Measurements from ENCODE around the gene TNIK.
"Not testable (repeated sequence)": the region's sequence is repeated elsewhere in the genome, so short reads cannot be mapped to it uniquely, and the experiment has no call there.

The TNIK gene

DNA sequence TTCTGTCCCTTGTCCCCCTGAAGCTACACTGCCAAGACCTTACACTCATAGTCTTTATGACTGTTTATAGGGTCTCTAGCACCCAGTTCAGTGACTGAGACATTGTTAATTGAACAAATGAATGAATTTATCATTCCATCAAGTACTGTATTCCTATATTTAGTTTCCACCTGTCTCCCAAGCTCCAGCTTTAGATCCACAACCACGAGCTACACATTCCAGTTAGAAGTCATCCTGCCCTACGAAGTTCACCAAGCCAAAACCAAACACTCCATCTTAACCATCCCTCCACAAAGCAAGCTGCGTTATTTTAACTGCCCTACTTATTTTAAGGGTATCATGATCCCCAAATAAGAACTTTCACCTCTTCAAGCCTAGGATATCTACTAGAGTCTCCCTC lies 31.3 kb downstream of the TNIK start:
- Histone ChIP-seq H3K4me2 (ENCODE audit: low read depth, low read length, poor library complexity, severe bottlenecking) (peak overlapping the region; percentile 88), H3K4me1 (ENCODE audit: insufficient read depth, low read length, poor library complexity, severe bottlenecking) (peaks cover 43% of the 10 kb centered on the region), H3K36me3 (ENCODE audit: insufficient read depth, low read length) (no peaks in the 10 kb centered on the region), H3K4me3 (ENCODE audit: low read length, poor library complexity, severe bottlenecking) (peak overlapping the region; percentile 72), H2AFZ (ENCODE audit: low read length) (no peak overlapping the region), H3K79me2 (ENCODE audit: insufficient read depth, low read length) (peaks cover 76% of the 10 kb centered on the region), H3K9me2 (replicated peaks; ENCODE audit: low read depth, low read length) (no peaks in the 10 kb centered on the region), H3K9me3 (ENCODE audit: insufficient read depth, low read depth, low read length) (no peaks in the 10 kb centered on the region; the same call in 1 of the 2 replicates), H4K20me1 (ENCODE audit: insufficient read depth, low read length, poor library complexity, severe bottlenecking) (no peaks in the 10 kb centered on the region), H3F3A (ENCODE audit: low read depth) (peaks cover 15% of the 10 kb centered on the region; the same call in 1 of the 2 replicates), H3K27me3 (ENCODE audit: insufficient read depth, low read length, poor library complexity, severe bottlenecking) (no peaks in the 10 kb centered on the region), H3K9ac (ENCODE audit: low read depth, low read length, poor library complexity, severe bottlenecking) (peak overlapping the region; percentile 68)
- TF ChIP-seq, protein P1, sequence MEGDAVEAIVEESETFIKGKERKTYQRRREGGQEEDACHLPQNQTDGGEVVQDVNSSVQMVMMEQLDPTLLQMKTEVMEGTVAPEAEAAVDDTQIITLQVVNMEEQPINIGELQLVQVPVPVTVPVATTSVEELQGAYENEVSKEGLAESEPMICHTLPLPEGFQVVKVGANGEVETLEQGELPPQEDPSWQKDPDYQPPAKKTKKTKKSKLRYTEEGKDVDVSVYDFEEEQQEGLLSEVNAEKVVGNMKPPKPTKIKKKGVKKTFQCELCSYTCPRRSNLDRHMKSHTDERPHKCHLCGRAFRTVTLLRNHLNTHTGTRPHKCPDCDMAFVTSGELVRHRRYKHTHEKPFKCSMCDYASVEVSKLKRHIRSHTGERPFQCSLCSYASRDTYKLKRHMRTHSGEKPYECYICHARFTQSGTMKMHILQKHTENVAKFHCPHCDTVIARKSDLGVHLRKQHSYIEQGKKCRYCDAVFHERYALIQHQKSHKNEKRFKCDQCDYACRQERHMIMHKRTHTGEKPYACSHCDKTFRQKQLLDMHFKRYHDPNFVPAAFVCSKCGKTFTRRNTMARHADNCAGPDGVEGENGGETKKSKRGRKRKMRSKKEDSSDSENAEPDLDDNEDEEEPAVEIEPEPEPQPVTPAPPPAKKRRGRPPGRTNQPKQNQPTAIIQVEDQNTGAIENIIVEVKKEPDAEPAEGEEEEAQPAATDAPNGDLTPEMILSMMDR (conservative IDR thresholded peaks at IDR 0.05; ENCODE audit: low read length): no peak
- no peak for TF ChIP-seq EZH2phosphoT487 (IDR thresholded peaks at IDR 0.05; ENCODE audit: borderline replicate concordance)

DNA sequence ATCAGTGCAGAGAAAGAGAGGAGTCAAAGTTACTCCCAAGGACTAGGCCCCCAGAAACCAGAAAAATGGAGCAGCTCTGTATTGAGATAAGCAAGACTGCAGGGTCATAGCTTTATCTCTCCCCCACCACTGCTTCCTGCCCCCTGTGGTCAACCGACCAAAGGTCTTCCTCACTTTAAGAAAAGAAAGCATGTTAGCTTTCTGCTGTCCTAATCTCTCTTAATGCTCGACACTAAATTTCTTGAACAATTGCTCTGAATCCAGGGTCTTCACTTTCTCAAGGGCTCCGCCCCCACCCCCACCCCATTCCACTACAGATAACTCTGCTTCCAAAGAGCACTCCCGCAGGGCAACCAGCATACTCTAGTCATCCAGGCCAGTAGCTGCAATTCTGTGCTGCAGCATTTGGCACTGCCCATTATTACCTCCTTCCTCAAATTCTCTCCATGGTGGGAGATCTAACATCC lies 31.9 kb downstream of the TNIK start:
- H2AFZ ChIP-seq (ENCODE audit: low read length): no peak overlapping the region
- TF ChIP-seq, protein P1 (conservative IDR thresholded peaks at IDR 0.05; ENCODE audit: low read length): 0 out of 2 replicates have a peak, but pooled peaks have one; percentile 15
- TF ChIP-seq EZH2phosphoT487 (IDR thresholded peaks at IDR 0.05; ENCODE audit: borderline replicate concordance): no peak
- peaks cover 15% of the 10 kb centered on the region; the same call in 1 of the 2 replicates for H3F3A ChIP-seq (ENCODE audit: low read depth)
- H3K4me1 ChIP-seq (ENCODE audit: insufficient read depth, low read length, poor library complexity, severe bottlenecking): peaks cover 43% of the 10 kb centered on the region
- no peaks in the 10 kb centered on the region for H3K9me2 ChIP-seq (replicated peaks; ENCODE audit: low read depth, low read length)
- H3K36me3 ChIP-seq (ENCODE audit: insufficient read depth, low read length): no peaks in the 10 kb centered on the region
- peak overlapping the region; percentile 68 for H3K9ac ChIP-seq (ENCODE audit: low read depth, low read length, poor library complexity, severe bottlenecking)
- H4K20me1 ChIP-seq (ENCODE audit: insufficient read depth, low read length, poor library complexity, severe bottlenecking): no peaks in the 10 kb centered on the region
- peak overlapping the region; percentile 72 for H3K4me3 ChIP-seq (ENCODE audit: low read length, poor library complexity, severe bottlenecking)
- H3K4me2 ChIP-seq (ENCODE audit: low read depth, low read length, poor library complexity, severe bottlenecking): peak overlapping the region; percentile 88
- H3K27me3 ChIP-seq (ENCODE audit: insufficient read depth, low read length, poor library complexity, severe bottlenecking): no peaks in the 10 kb centered on the region
- H3K79me2 ChIP-seq (ENCODE audit: insufficient read depth, low read length): peaks cover 75% of the 10 kb centered on the region
- no peaks in the 10 kb centered on the region; the same call in 1 of the 2 replicates for H3K9me3 ChIP-seq (ENCODE audit: insufficient read depth, low read depth, low read length)

DNA sequence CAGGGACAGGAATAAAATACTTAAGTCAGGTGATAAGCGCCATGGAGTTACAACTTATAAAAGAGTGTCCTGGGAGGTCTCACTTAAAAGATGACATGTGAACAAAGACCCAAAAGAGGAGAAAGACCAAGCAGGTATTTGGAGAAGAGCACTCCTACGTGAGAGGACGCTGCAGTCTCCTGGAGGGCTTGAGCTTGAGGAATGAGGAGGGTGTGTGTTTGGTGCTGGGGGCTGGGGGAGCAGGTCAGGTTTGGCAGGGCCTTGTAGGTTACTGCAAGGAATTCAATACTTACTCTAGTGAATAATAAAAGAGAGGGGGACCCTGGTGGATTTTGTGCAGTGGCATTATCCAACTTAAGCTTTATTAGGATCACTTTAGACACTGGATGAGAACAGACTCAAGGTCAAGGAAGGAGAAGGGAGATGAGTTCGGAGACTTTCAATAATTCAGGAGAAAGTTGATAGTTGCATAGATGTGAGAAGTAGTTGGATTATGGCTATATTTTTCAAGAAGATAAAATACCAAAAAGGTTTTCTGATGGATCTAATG lies 32.4 kb downstream of the TNIK start:
- Histone ChIP-seq H3K27me3 (ENCODE audit: insufficient read depth, low read length, poor library complexity, severe bottlenecking) (no peaks in the 10 kb centered on the region), H3K4me2 (ENCODE audit: low read depth, low read length, poor library complexity, severe bottlenecking) (peak overlapping the region; percentile 88), H4K20me1 (ENCODE audit: insufficient read depth, low read length, poor library complexity, severe bottlenecking) (no peaks in the 10 kb centered on the region), H3K9ac (ENCODE audit: low read depth, low read length, poor library complexity, severe bottlenecking) (peak overlapping the region; percentile 68), H3K36me3 (ENCODE audit: insufficient read depth, low read length) (no peaks in the 10 kb centered on the region), H3K9me3 (ENCODE audit: insufficient read depth, low read depth, low read length) (no peaks in the 10 kb centered on the region; the same call in 1 of the 2 replicates), H3K4me3 (ENCODE audit: low read length, poor library complexity, severe bottlenecking) (peak overlapping the region; percentile 72), H3F3A (ENCODE audit: low read depth) (peaks cover 15% of the 10 kb centered on the region; the same call in 1 of the 2 replicates), H3K9me2 (replicated peaks; ENCODE audit: low read depth, low read length) (no peaks in the 10 kb centered on the region), H3K4me1 (ENCODE audit: insufficient read depth, low read length, poor library complexity, severe bottlenecking) (peaks cover 43% of the 10 kb centered on the region), H2AFZ (ENCODE audit: low read length) (no peak overlapping the region), H3K79me2 (ENCODE audit: insufficient read depth, low read length) (peaks cover 77% of the 10 kb centered on the region)
- TF ChIP-seq, protein P1 (conservative IDR thresholded peaks at IDR 0.05; ENCODE audit: low read length): no peak
- no peak for TF ChIP-seq EZH2phosphoT487 (IDR thresholded peaks at IDR 0.05; ENCODE audit: borderline replicate concordance)

DNA sequence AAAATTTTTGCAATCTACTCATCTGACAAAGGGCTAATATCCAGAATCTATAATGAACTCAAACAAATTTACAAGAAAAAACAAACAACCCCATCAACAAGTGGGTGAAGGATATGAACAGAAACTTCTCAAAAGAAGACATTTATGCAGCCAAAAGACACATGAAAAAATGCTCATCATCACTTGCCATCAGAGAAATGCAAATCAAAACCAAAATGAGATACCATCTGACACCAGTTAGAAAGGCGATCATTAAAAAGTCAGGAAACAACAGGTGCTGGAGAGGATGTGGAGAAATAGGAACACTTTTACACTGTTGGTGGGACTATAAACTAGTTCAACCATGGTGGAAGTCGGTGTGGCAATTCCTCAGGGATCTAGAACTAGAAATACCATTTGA lies 36.1 kb downstream of the TNIK start:
- not testable (repeated sequence) for H3K4me2 ChIP-seq (ENCODE audit: low read depth, low read length, poor library complexity, severe bottlenecking); H4K20me1 ChIP-seq (ENCODE audit: insufficient read depth, low read length, poor library complexity, severe bottlenecking); H3K36me3 ChIP-seq (ENCODE audit: insufficient read depth, low read length); H3K27me3 ChIP-seq (ENCODE audit: insufficient read depth, low read length, poor library complexity, severe bottlenecking); H2AFZ ChIP-seq (ENCODE audit: low read length); H3K9me3 ChIP-seq (ENCODE audit: insufficient read depth, low read depth, low read length); H3K9me2 ChIP-seq (replicated peaks; ENCODE audit: low read depth, low read length); H3K9ac ChIP-seq (ENCODE audit: low read depth, low read length, poor library complexity, severe bottlenecking); H3K4me3 ChIP-seq (ENCODE audit: low read length, poor library complexity, severe bottlenecking)
- peaks cover 13% of the 10 kb centered on the region; the same call in 1 of the 2 replicates for H3F3A ChIP-seq (ENCODE audit: low read depth)
- peaks cover 79% of the 10 kb centered on the region for H3K79me2 ChIP-seq (ENCODE audit: insufficient read depth, low read length)
- peaks cover 26% of the 10 kb centered on the region for H3K4me1 ChIP-seq (ENCODE audit: insufficient read depth, low read length, poor library complexity, severe bottlenecking)

DNA sequence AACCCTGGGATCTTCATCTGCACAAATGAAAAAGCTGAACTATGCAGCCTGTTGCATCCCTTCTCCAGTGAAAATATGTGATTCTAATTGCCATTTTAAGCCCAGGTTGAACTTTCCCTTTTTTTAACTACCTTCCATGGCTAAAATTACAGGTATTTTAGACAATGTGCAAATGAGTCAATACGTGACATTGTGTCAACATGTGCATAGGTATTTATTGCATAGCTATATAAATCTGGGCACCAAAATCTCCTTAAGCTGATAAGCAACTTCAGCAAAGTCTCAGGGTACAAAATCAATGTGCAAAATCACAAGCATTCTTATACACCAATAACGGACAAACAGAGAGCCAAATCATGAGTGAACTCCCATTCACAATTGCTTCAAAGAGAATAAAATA lies 37.4 kb downstream of the TNIK start:
- not testable (repeated sequence) for H3K9me3 ChIP-seq (ENCODE audit: insufficient read depth, low read depth, low read length); H3K4me3 ChIP-seq (ENCODE audit: low read length, poor library complexity, severe bottlenecking); H3K36me3 ChIP-seq (ENCODE audit: insufficient read depth, low read length); H3K9ac ChIP-seq (ENCODE audit: low read depth, low read length, poor library complexity, severe bottlenecking); H3F3A ChIP-seq (ENCODE audit: low read depth); H4K20me1 ChIP-seq (ENCODE audit: insufficient read depth, low read length, poor library complexity, severe bottlenecking); H3K9me2 ChIP-seq (replicated peaks; ENCODE audit: low read depth, low read length); H3K27me3 ChIP-seq (ENCODE audit: insufficient read depth, low read length, poor library complexity, severe bottlenecking); H2AFZ ChIP-seq (ENCODE audit: low read length); H3K4me2 ChIP-seq (ENCODE audit: low read depth, low read length, poor library complexity, severe bottlenecking)
- H3K79me2 ChIP-seq (ENCODE audit: insufficient read depth, low read length): peaks cover 82% of the 10 kb centered on the region
- peaks cover 14% of the 10 kb centered on the region for H3K4me1 ChIP-seq (ENCODE audit: insufficient read depth, low read length, poor library complexity, severe bottlenecking)

Data from Loucy (cell line).